GM18520 (cell line): Measurements from ENCODE around the gene HDAC2.
"Not testable (repeated sequence)": the region's sequence is repeated elsewhere in the genome, so short reads cannot be mapped to it uniquely, and the experiment has no call there.

Experiments
- ATAC-seq: cut with Tn5 transposase; IDR thresholded peaks from one replicate; pipeline ENCODE4 v1.9.1; 2021; ENCODE audit not compliant: unreplicated experiment

The HDAC2 gene

DNA sequence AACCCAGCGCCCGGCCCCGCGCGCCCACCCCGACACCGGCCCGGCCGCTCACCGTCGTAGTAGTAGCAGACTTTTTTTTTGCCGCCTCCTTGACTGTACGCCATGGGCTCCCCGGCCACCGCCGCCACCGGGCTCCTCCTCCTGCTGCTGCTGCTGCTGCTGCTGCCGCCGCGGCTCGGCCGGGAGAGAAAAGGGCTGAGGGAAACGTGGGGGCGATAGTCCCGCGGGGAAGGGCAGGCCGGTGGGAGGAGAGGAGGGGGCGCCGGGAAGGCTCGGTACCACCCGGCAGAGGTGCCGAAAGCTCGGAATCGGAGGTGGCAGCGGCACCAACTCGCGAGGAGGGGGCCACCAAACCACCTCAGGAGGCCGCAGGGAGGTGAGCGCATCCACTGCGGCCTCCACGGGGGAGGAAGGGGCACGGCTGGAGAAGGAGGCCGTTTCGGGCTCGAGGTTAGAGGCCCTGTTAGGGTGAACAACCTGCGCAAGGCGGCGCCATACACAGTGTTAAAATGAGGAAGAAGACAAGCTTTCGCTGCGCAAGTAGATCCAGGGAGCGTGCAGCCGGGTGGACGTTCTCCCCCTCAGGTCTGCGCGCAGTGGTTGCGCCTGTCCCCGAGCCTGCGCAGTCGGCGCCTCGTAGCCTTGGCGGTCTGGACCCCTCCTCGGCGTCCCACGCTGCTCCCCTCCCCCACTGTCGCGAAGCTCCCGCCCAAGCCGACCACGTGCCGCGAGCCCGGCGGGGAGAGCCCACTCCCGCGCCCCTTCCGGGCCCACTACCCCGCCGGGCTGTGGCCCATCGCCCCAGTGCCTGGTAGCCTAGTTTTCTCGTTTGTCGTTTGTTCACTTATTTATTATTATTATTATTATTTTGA is at the start of gene HDAC2:
Gene HDAC2 (minus strand): TSS at position 344 of the 872 bp plus-strand sequence. CDS start 240 bp downstream, at position 104.
- peak; percentile 83 for ATAC-seq

GRCh38 chr6:114020196-114020595 is 49.2 kb upstream of the HDAC2 start:
- ATAC-seq, result no peak

GRCh38 chr6:114017146-114017545 is 46.2 kb upstream of the HDAC2 start:
- not testable (repeated sequence) for ATAC-seq

GRCh38 chr6:114014106-114014505 is 43.2 kb upstream of the HDAC2 start:
- ATAC-seq, result not testable (repeated sequence)

DNA sequence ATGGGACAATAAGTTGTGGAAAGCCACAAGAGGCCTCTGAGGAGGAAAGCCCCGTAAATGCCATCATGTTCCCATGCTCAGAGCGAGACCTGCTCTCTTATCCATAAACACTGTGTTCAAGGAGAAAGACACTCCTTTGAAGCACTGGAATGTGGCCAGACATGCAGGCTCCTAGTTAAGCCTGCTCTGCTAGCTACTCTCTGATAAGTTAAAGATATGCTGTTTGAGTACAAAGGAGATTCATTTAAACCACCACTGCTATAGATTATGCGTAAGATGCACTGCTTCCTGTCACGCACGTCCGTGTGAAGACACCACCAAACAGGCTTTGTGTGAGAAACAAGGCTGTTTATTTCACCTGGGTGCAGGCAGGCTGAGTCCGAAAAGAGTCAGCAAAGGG is 40.5 kb upstream of the HDAC2 start:
- ATAC-seq, result not testable (repeated sequence)

DNA sequence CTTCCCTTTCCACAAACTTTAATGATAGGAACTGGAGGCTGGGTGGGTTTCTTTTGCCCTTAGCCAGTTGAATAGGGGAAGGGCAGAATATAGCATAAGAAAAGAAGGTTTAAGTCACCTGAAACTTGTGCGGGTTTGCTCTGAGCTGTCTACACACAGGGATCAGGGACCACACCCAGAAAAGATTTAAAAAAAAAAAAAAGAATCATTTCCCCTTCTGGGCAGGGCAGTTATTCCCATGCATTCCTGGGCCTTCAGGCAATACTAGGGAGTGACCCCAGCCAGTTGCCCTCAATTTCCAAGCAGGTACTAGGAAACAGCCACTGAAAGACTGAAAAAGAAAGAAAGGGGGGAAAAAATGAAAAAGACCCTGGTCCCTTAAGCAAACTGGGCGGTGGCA is 39.6 kb upstream of the HDAC2 start:
- no peak for ATAC-seq

- no peak for ATAC-seq
Observed at GRCh38 chr6:114009192-114009591, 38.2 kb upstream of the HDAC2 start.

GRCh38 chr6:114008331-114008730 is 37.4 kb upstream of the HDAC2 start:
- ATAC-seq, result no peak

DNA sequence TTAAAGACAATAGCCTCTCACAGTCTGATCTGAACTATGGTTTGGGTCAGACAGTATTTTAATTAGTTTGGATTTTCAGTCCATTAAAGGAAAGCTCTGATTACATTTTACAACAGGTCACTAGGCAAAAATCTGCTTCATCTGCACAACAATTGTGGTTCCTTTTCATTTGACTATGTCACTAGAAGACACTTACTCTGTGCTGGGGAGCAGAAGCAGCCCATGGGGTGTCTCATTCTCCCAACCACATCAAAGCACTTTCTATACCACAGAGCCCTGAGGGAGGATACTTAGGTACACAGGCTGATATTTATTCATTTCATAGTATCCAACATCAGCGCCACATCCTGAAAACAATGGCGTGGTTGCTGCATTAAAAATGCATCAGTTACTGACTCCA is 36.6 kb upstream of the HDAC2 start:
- peak; percentile 55 for ATAC-seq

GRCh38 chr6:114001354-114001753 is 30.4 kb upstream of the HDAC2 start:
- no peak for ATAC-seq

GRCh38 chr6:114000069-114000468 is 29.1 kb upstream of the HDAC2 start:
- ATAC-seq, result no peak

DNA sequence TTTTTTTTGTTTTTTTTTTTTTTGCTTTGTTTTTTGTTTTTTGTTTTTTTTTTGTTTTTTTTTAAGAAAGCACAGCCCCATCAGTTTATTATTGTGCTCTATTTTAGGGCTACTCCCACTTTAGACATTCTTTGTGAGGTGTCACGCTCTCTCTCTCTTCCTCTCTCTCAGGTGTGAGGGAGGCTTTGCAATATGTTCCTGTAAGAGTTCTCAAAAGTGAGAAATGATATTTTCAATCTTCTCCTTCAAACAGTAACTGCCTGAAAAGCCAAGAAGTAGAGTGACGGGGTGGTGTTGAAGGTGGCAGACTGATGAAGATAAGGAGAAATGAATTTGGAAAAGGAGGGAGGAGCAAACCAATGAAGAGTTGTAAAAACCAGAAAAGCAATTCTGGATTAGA is 28.3 kb upstream of the HDAC2 start:
- ATAC-seq, result no peak

GRCh38 chr6:113998811-113999210 is 27.9 kb upstream of the HDAC2 start:
- ATAC-seq, result no peak

GRCh38 chr6:113997116-113997515 is 26.2 kb upstream of the HDAC2 start:
- no peak for ATAC-seq

GRCh38 chr6:113995634-113996033 is 24.7 kb upstream of the HDAC2 start:
- no peak for ATAC-seq

- peak; percentile 93 for ATAC-seq
Observed at GRCh38 chr6:113994934-113995342, 24.0 kb upstream of the HDAC2 start.

DNA sequence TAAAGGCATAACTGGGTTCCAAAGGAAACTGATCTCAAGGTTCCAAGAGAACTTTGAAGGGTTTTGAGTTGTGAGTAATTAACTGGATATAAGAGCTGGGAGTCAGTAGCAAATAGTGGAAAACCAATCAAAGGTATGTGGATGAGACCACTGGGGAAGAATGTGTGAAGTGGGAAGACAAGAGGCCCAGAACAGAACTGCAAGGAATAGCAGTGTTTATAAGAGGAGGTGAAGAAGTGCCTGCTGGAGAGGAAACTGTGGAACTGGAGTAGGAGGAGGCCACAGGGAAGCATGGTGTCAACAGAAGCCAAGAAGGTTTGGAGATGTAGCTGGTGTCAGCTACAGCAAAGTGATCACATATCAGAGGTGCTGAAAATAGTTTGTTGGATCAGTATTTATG is 18.7 kb upstream of the HDAC2 start:
- ATAC-seq, result no peak

- ATAC-seq, result not testable (repeated sequence)
Observed at GRCh38 chr6:113982675-113983074, 11.7 kb upstream of the HDAC2 start.

- ATAC-seq, result no peak
Observed at GRCh38 chr6:113982055-113982550, 11.2 kb upstream of the HDAC2 start.

- no peak for ATAC-seq
Observed at GRCh38 chr6:113980937-113981554, 10.1 kb upstream of the HDAC2 start.

DNA sequence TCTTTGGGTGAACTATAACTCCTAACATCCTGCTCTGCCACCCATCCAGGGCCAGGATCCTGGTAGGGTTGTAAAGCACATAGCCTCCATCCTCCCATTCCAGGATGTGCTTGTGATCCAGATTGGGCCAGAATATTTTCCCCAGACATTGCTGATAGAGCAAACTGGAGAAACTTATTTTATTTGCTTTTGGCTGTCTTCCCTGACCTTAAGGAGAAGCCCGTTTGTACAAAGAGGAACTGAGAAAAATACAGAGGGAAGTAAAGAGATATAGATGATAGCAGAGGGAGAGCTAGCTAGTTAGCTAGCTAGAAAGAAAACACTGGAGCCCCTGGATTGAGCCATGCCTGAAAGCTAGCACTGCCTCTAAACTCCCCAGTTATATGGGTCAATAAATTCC is 9.0 kb upstream of the HDAC2 start:
- no peak for ATAC-seq

DNA sequence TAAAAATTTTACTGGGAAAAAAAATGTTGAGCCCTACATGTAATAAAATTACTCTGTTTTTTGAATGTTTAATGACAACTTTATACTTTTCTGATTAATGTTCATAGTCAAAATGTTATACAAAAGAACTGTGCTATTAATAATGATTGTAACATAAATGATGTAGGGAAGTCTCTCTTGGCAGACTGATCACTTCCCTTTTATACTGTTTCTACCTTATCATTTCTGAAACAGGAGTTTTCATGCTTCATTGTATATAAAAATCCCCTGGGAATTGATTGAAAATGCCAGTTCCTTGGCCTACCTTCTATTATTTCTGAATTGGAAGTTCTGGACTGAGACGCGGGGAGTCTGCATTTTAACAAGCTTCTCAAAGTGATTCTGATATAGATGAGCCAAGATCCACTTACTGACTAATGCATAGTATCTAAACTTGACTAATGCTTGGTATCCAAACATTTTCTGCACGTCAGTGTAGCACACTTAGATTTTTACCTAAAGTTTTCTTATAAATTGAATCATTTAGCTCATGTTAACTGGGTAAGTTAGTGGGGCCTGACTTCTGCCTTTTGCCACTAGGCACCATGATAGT is 7.2 kb upstream of the HDAC2 start:
- ATAC-seq, result no peak
